DOHH2 (cell line): ENCODE data around the gene TLCD1.

Experiments
- EZH2phosphoT487 ChIP-seq: fragments of 200-600 bp; sonication (generic); IDR thresholded peaks from 2 replicates; pipeline ENCODE4 v1.6.1; 2017; ENCODE audit warnings: borderline replicate concordance, mild to moderate bottlenecking, antibody characterized with exemption, low read length, moderate library complexity, mixed read lengths
- TF ChIP-seq, protein P1 (sequence below): fragments of 200-600 bp; sonication (generic); IDR thresholded peaks from one replicate; pipeline ENCODE4 v1.5.1; 2014; ENCODE audit warnings: antibody characterized with exemption, mild to moderate bottlenecking, low read depth, low read length; ENCODE audit not compliant: poor library complexity, severe bottlenecking

DNA sequence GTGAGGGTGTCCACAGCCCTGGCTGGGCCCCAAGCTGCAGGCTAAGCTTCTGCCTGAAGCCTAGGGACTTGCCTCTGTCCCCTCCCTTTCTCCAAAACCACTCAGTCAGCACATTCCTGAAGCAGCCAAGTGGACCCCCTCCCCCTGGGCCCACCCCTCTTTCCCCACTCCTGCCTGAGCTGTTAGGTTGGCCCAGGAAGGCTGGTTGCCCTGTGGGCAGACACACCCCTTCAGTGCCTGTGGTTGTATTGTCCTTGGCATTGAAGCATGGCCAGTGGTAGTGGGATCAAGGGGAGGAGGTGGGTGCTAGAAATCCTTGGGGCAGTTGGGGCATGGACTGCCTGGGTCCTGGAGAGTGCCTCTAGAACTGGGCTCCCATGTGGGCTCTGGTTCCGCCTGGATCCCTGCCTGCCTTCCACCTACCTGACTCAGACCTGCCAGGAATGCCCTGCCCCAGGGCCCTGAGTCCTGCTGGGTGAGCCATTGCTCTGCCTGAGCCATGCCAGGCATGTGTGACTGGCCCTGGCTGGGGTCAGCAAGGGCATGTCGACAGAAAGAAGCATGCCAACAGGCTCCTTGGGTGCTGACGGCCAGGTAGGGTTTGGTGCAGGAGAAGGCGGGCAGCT is 19.9 kb upstream of the TLCD1 start:
- TF ChIP-seq, protein P1, sequence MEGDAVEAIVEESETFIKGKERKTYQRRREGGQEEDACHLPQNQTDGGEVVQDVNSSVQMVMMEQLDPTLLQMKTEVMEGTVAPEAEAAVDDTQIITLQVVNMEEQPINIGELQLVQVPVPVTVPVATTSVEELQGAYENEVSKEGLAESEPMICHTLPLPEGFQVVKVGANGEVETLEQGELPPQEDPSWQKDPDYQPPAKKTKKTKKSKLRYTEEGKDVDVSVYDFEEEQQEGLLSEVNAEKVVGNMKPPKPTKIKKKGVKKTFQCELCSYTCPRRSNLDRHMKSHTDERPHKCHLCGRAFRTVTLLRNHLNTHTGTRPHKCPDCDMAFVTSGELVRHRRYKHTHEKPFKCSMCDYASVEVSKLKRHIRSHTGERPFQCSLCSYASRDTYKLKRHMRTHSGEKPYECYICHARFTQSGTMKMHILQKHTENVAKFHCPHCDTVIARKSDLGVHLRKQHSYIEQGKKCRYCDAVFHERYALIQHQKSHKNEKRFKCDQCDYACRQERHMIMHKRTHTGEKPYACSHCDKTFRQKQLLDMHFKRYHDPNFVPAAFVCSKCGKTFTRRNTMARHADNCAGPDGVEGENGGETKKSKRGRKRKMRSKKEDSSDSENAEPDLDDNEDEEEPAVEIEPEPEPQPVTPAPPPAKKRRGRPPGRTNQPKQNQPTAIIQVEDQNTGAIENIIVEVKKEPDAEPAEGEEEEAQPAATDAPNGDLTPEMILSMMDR, result no peak
- TF ChIP-seq EZH2phosphoT487, result no peak
